HCT116 (cell line): ENCODE results near the gene MBD3. TPM values are rescaled to one million over a fixed set of nuclear protein-coding genes. Genes with fewer than 3 reads are reported as not detected.

ENCODE experiments used
- ATAC-seq: fragments of 200-7000 bp; cut with Tn5 transposase; 2 replicates; pipeline ENCODE4 v1.9.1; 2020; ENCODE audit warnings: mild to moderate bottlenecking, moderate library complexity
- BruUV-seq: library from RNA; stranded (reverse); fragments of 400-500 nt; replicated peaks from 2 replicates; lab custom pipeline; 2021; lab: Mats Ljungman, UMichigan
- CTCF ChIA-PET: fragments of 300-600 bp; sonication (Branson Sonifier 250); formaldehyde crosslinking; loops from one replicate; lab custom pipeline; 2021; ENCODE audit warnings: antibody characterized with exemption; lab: Charles Lee
- POLR2A ChIA-PET: fragments of 300-600, 350-600 bp; sonication (Branson Sonifier 250); formaldehyde crosslinking; loops from one replicate; lab custom pipeline; 2021; ENCODE audit warnings: antibody characterized with exemption; lab: Charles Lee
- RAD21 ChIA-PET, 2 experiments: fragments of 300-600 bp; sonication (Branson Sonifier 250); formaldehyde crosslinking; loops; one replicate each; lab custom pipeline; 2023; ENCODE audit warnings: low total read pairs in 2 of 2; ENCODE audit not compliant: uncharacterized antibody in 2 of 2, unreplicated experiment in 2 of 2, low non-redundant PET in 1 of 2; lab: Charles Lee
- DNase-seq: peaks from one replicate; pipeline ENCODE4 v3.0.0-alpha.2; 2010; ENCODE audit warnings: low read depth, low spot score
- H2AFZ ChIP-seq: fragments of 200-600 bp; shearing (Covaris generic), sonication (generic); 2 replicates; pipeline ENCODE4 v1.6.1; 2017; ENCODE audit warnings: low read depth, mixed run types, mixed read lengths, antibody characterized with exemption, low read length; ENCODE audit not compliant: poor library complexity, severe bottlenecking
- H3K27ac ChIP-seq: 2 replicates; pipeline ENCODE4 v1.5.1; 2012; ENCODE audit warnings: low read depth, low read length
- H3K27me3 ChIP-seq: fragments of 200-600 bp; sonication (generic); 2 replicates; pipeline ENCODE4 v1.6.1; 2016; ENCODE audit warnings: mixed run types, low read length, mixed read lengths; ENCODE audit not compliant: insufficient read depth
- H3K36me3 ChIP-seq, 2 experiments: fragments of 200-500 bp in 1 of 2; fragments of 200-600 bp in 1 of 2; sonication (Bioruptor generic) in 1 of 2; sonication (generic) in 1 of 2; 2 replicates each; pipeline versions ENCODE4 v1.5.1 to v1.6.1; 2014 to 2016; ENCODE audit warnings: low read length in 2 of 2, inconsistent platforms in 1 of 2, mixed read lengths in 1 of 2, mixed run types in 1 of 2; ENCODE audit not compliant: insufficient read depth in 2 of 2, control insufficient read depth in 1 of 2
- H3K4me1 ChIP-seq, 2 experiments: fragments of 200-600 bp in 1 of 2; sonication (generic) in 1 of 2; 2 replicates each; pipeline versions ENCODE4 v1.5.1 to v1.6.1; 2012 to 2017; ENCODE audit warnings: low read length in 2 of 2, inconsistent platforms in 1 of 2, mild to moderate bottlenecking in 1 of 2, mixed read lengths in 1 of 2, mixed run types in 1 of 2, moderate library complexity in 1 of 2; ENCODE audit not compliant: insufficient read depth in 2 of 2, control insufficient read depth in 1 of 2
- H3K4me2 ChIP-seq: fragments of 200-600 bp; sonication (generic); 2 replicates; pipeline ENCODE4 v1.6.1; 2017; ENCODE audit warnings: mixed run types, low read length, mixed read lengths
- H3K4me3 ChIP-seq, 2 experiments: fragments of 200-600 bp in 1 of 2; sonication (generic) in 1 of 2; replicated peaks in 1 of 2; 2 replicates each; pipeline ENCODE4 v1.5.1; 2011 to 2016; ENCODE audit warnings: low read length in 2 of 2, control low read depth in 1 of 2, low read depth in 1 of 2, mild to moderate bottlenecking in 1 of 2, mixed read lengths in 1 of 2, mixed run types in 1 of 2
- H3K79me2 ChIP-seq: fragments of 200-600 bp; sonication (generic); 2 replicates; pipeline ENCODE4 v1.6.1; 2017; ENCODE audit warnings: mild to moderate bottlenecking, mixed run types, low read length, moderate library complexity, mixed read lengths; ENCODE audit not compliant: insufficient read depth
- H3K9ac ChIP-seq: fragments of 200-600 bp; sonication (generic); 2 replicates; pipeline ENCODE4 v1.6.1; 2016; ENCODE audit warnings: low read length, mixed read lengths
- H3K9me2 ChIP-seq: fragments of 200-600 bp; sonication (generic), shearing (Covaris generic); 2 replicates; pipeline ENCODE4 v1.6.1; 2017; ENCODE audit warnings: mixed run types, mild to moderate bottlenecking, moderate library complexity; ENCODE audit not compliant: insufficient read depth
- H3K9me3 ChIP-seq, 2 experiments: fragments of 200-500 bp in 1 of 2; fragments of 200-600 bp in 1 of 2; sonication (Bioruptor generic) in 1 of 2; sonication (generic) in 1 of 2; 2 replicates each; pipeline ENCODE4 v1.6.1; 2014 to 2017; ENCODE audit warnings: low read length in 2 of 2, mixed read lengths in 2 of 2, inconsistent platforms in 1 of 2, low read depth in 1 of 2, mild to moderate bottlenecking in 1 of 2, mixed run types in 1 of 2, moderate library complexity in 1 of 2; ENCODE audit not compliant: control insufficient read depth in 1 of 2, insufficient read depth in 1 of 2
- H4K20me1 ChIP-seq: fragments of 200-600 bp; sonication (generic), shearing (Covaris generic); 2 replicates; pipeline ENCODE4 v1.6.1; 2017; ENCODE audit warnings: mixed run types, mild to moderate bottlenecking, moderate library complexity; ENCODE audit not compliant: insufficient read depth
- CEBPB ChIP-seq: IDR thresholded peaks from 2 replicates; pipeline ENCODE4 v1.6.1; 2012; ENCODE audit warnings: low read depth
- CTCF ChIP-seq, 3 experiments: fragments of 200-600 bp in 1 of 3; sonication (generic) in 1 of 3; IDR thresholded peaks in 2 of 3; conservative IDR thresholded peaks in 1 of 3; 2 replicates each; pipeline ENCODE4 v1.5.1; 2012 to 2017; ENCODE audit warnings: low read depth in 2 of 3, low read length in 2 of 3, antibody characterized with exemption in 1 of 3, borderline replicate concordance in 1 of 3, control low read depth in 1 of 3, mild to moderate bottlenecking in 1 of 3, mixed read lengths in 1 of 3, mixed run types in 1 of 3, moderate library complexity in 1 of 3; ENCODE audit not compliant: insufficient read depth in 1 of 3
- ELF1 ChIP-seq: IDR thresholded peaks from 2 replicates; pipeline ENCODE4 v1.6.1; 2012; ENCODE audit warnings: low read depth, borderline replicate concordance
- SIN3A ChIP-seq: IDR thresholded peaks from 2 replicates; pipeline ENCODE4 v1.6.1; 2012; ENCODE audit warnings: low read depth
- YY1 ChIP-seq: IDR thresholded peaks from 2 replicates; pipeline ENCODE4 v1.6.1; 2011; ENCODE audit warnings: low read length, low read depth, moderate library complexity, mild to moderate bottlenecking; ENCODE audit not compliant: insufficient replicate concordance; ENCODE audit errors: extremely low read depth
- ZFX ChIP-seq: fragments of 450-650 bp; IDR thresholded peaks from 2 replicates; pipeline ENCODE4 v1.6.1; 2017
- intact Hi-C: fragments of 100-400 bp; cut with micrococcal nuclease; formaldehyde crosslinking; loops from 2 replicates; pipeline ENCODE4 v1.10.0; 2022
- total RNA-seq: library from RNA; stranded (reverse); gene quantifications from one replicate; pipeline ENCODE4 v1.2.1, GENCODE V29; 2021; ENCODE audit not compliant: unreplicated experiment

Gene MBD3
- total RNA-seq, 1 experiment from 2014 or later = 85.7 TPM

- Histone ChIP-seq H3K36me3 (peaks cover 30 to 44% of the 10 kb centered on the region in 2 experiments; a peak in 3 of 4 replicates), H2AFZ (no peak overlapping the region), H3K79me2 (peaks cover 14% of the 10 kb centered on the region; the same call in 1 of the 2 replicates), H4K20me1 (no peaks in the 10 kb centered on the region), H3K4me2 (no peak overlapping the region), H3K9ac (no peak overlapping the region), H3K27ac (no peak overlapping the region), H3K4me1 (peaks cover 0 to 5% of the 10 kb centered on the region in 2 experiments; a peak in 1 of 4 replicates), H3K9me2 (no peaks in the 10 kb centered on the region), H3K27me3 (no peaks in the 10 kb centered on the region), H3K4me3 (no peak overlapping the region), H3K9me3 (no peaks in the 10 kb centered on the region)
- BruUV-seq = no TSS peak
- no peak for TF ChIP-seq ZFX
- intact Hi-C loops = no loop called here
- ATAC-seq (no peak), DNase-seq (no peak)
- POLR2A ChIA-PET = no interaction called here
- CTCF ChIA-PET = no interaction called here
- RAD21 ChIA-PET = interaction anchor here in 1 of 2 experiments (0.7 kb wide), 1 partner anchor 29 kb away, joined by 6 read pairs; no protein-coding TSS in a partner anchor
Measured at GRCh38 chr19:1616875-1617274, 24.2 kb upstream of the MBD3 start.

GRCh38 chr19:1616396-1616795 is 23.7 kb upstream of the MBD3 start:
- no peaks in the 10 kb centered on the region for H4K20me1 ChIP-seq
- H3K36me3 ChIP-seq = peaks cover 34 to 44% of the 10 kb centered on the region in 2 experiments; a peak in 3 of 4 replicates
- ChIA-PET POLR2A (no interaction called here), RAD21 (interaction anchor here in 1 of 2 experiments (0.7 kb wide), 1 partner anchor 29 kb away, joined by 6 read pairs; no protein-coding TSS in a partner anchor), CTCF (no interaction called here)
- BruUV-seq = no TSS peak
- no peak overlapping the region for H2AFZ ChIP-seq
- no peak overlapping the region for H3K27ac ChIP-seq
- ATAC-seq (no peak), DNase-seq (no peak)
- TF ChIP-seq ELF1 (no peak), CEBPB (no peak), SIN3A (no peak), CTCF (IDR thresholded peaks at IDR 0.05 in 2 of 3, conservative IDR thresholded peaks at IDR 0.05 in 1 of 3; ENCODE audit: borderline replicate concordance in 1 of 3, insufficient read depth in 1 of 3, low read depth in 2 of 3, low read length in 2 of 3) (no peak), YY1 (no peak), ZFX (no peak)
- no peaks in the 10 kb centered on the region for H3K27me3 ChIP-seq
- no peak overlapping the region for H3K4me3 ChIP-seq
- no peak overlapping the region for H3K4me2 ChIP-seq
- H3K9me3 ChIP-seq = no peaks in the 10 kb centered on the region
- H3K9me2 ChIP-seq = no peaks in the 10 kb centered on the region
- peaks cover 0 to 5% of the 10 kb centered on the region in 2 experiments; a peak in 1 of 4 replicates for H3K4me1 ChIP-seq
- intact Hi-C loops = no loop called here
- H3K79me2 ChIP-seq = peaks cover 14% of the 10 kb centered on the region; the same call in 1 of the 2 replicates
- no peak overlapping the region for H3K9ac ChIP-seq
